GM12874 (cell line): ENCODE results near the gene NBEA.

Experiments used
- TF ChIP-seq, protein P1 (sequence below): IDR thresholded peaks from 2 replicates; pipeline ENCODE4 v1.5.1; 2011; ENCODE audit warnings: low read depth, mild to moderate bottlenecking, control low read depth, low read length, moderate library complexity; ENCODE audit not compliant: insufficient read depth

NBEA gene

DNA sequence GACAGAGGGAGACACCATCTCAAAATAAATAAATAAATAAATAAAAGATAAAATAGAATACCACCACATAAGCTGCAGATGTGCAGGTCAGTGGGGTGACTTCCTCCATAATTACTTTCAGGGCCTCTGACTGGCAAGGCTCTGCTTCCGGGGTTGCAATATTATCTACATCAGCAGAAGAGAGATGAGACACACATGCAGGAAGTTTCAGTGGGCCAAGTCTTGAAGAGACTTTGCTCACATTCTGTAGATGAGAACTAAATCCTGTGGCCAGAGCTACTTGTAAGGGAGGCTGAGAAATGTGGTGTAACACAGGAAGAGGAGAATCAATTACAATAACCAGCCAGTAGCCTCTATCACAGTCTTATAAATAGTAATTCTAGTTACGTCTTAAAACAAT is 624.3 kb downstream of the NBEA start:
- TF ChIP-seq, protein P1, sequence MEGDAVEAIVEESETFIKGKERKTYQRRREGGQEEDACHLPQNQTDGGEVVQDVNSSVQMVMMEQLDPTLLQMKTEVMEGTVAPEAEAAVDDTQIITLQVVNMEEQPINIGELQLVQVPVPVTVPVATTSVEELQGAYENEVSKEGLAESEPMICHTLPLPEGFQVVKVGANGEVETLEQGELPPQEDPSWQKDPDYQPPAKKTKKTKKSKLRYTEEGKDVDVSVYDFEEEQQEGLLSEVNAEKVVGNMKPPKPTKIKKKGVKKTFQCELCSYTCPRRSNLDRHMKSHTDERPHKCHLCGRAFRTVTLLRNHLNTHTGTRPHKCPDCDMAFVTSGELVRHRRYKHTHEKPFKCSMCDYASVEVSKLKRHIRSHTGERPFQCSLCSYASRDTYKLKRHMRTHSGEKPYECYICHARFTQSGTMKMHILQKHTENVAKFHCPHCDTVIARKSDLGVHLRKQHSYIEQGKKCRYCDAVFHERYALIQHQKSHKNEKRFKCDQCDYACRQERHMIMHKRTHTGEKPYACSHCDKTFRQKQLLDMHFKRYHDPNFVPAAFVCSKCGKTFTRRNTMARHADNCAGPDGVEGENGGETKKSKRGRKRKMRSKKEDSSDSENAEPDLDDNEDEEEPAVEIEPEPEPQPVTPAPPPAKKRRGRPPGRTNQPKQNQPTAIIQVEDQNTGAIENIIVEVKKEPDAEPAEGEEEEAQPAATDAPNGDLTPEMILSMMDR, result no peak

DNA sequence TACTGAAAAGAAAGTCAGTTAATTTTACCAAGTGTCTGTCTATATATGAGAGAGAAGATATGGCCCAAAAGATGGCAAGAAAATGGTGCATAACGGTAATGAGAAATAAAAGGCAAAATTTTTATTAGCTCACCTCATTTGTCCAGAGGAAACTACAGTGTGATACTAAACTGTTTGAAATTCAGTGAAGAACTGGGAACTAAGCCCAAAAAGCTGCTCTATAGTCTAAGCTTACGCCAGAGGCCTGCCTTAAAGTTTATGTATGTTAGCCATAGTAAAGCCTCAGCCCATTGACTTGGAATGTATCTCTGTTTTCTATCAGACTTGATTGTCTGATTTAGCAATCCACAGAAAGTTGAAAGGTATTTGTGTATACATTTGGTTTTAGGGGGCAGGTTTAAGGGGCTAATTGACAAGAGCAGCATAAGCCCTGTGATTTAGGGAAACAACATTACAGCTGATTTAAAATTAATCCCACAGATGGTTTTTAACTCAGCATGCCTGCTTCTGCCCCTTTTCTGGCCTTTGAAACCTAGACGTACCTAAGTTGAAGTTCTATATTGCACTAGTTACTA is 625.4 kb downstream of the NBEA start:
- TF ChIP-seq, protein P1, result no peak

DNA sequence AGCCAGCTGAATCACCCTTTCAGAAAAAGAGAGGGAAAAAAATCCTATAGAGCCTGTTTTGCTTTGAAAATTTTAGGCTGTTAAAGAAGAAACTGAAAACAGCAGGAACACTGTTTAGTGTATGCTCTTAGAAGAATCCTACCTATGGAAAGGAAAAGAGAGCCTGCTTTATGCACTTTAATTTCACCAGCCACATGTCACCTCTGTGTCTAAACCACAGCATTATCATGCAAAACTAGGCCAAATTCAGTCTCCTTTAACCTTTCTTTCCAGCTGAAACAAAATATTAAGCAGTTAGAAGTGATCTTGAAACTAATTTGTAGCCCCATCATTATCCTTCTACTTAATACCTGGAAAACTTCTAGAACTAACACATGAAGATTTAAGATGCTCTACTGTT is 631.6 kb downstream of the NBEA start:
- TF ChIP-seq, protein P1, result no peak

DNA sequence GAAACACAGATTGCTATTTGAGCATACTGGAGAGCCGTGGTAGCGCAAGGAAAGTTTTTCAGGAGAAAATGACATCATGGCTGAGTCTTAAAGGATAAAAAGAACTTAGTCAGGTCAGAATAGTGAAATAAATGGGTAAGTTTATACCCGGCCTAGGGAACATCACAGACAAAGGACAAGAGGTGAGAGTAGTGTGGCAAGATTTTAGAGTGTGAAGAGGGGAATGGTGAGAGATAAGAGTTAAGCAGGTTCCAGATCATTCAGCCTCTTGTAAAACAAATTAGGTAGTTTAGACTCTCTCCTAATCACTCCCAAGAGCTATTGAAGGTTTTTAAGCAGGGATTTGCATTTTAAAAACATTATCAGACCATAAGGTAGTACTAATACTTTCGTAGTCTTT is 650.4 kb downstream of the NBEA start:
- TF ChIP-seq, protein P1, result no peak

GRCh38 chr13:35593651-35594050 is 651.6 kb downstream of the NBEA start:
- TF ChIP-seq, protein P1, result no peak

GRCh38 chr13:35594096-35594495 is 652.0 kb downstream of the NBEA start:
- TF ChIP-seq, protein P1, result no peak

DNA sequence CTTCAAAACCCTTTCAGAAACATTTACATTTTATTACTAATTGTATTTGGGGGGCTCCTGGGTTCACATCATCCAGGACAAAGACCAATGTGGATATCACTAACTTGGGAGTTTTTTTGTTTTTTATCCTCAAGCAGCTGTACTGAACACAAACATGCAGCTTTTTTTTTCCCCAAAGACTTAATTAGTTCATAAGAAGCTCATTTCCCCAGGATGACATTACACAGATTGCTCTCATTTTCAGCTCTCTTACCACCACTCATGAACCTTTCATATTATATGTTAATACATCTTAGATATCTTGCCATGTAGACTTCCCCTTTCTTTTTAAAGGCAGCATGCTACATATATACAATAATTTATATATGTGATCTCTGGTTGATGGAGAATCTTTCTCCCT is 653.1 kb downstream of the NBEA start:
- TF ChIP-seq, protein P1, result no peak
